GM23248 (cell line): ENCODE data around the gene EXOSC5. TPM values are rescaled to one million over a fixed set of nuclear protein-coding genes. Genes with fewer than 3 reads are reported as not detected.
A peak's percentile ranks its signal among the peaks of the same experiment; 100 is the strongest.

Experiments used
- DNase-seq: peaks from one replicate; pipeline ENCODE4 v3.0.0-alpha.2; 2015
- H2AFZ ChIP-seq: fragments of 200-600 bp; sonication (generic); 2 replicates; pipeline ENCODE4 v1.6.1; 2016; ENCODE audit warnings: antibody characterized with exemption
- H3F3A ChIP-seq: fragments of 200-600 bp; sonication (generic); 2 replicates; pipeline ENCODE4 v1.6.1; 2016; ENCODE audit warnings: mild to moderate bottlenecking, antibody characterized with exemption, mixed run types; ENCODE audit not compliant: insufficient read depth
- H3K27ac ChIP-seq: fragments of 200-600 bp; sonication (generic); 2 replicates; pipeline ENCODE4 v1.5.1; 2016; ENCODE audit warnings: mild to moderate bottlenecking
- H3K27me3 ChIP-seq: fragments of 200-600 bp; sonication (generic); replicated peaks from 2 replicates; pipeline ENCODE4 v1.6.1; 2016; ENCODE audit warnings: mild to moderate bottlenecking; ENCODE audit not compliant: insufficient read depth
- H3K36me3 ChIP-seq: fragments of 200-600 bp; sonication (generic); 2 replicates; pipeline ENCODE4 v1.6.1; 2016; ENCODE audit warnings: low read depth, mild to moderate bottlenecking
- H3K4me1 ChIP-seq: fragments of 200-600 bp; sonication (generic); 2 replicates; pipeline ENCODE4 v1.6.1; 2016; ENCODE audit warnings: mild to moderate bottlenecking; ENCODE audit not compliant: insufficient read depth
- H3K4me2 ChIP-seq: fragments of 200-600 bp; sonication (generic); one replicate; pipeline ENCODE4 v1.6.1; 2016; ENCODE audit warnings: mild to moderate bottlenecking; ENCODE audit not compliant: unreplicated experiment
- H3K4me3 ChIP-seq: fragments of 200-600 bp; sonication (generic); 2 replicates; pipeline ENCODE4 v1.5.1; 2016; ENCODE audit warnings: mild to moderate bottlenecking
- H3K79me2 ChIP-seq: fragments of 200-600 bp; sonication (generic); 2 replicates; pipeline ENCODE4 v1.6.1; 2016; ENCODE audit warnings: mild to moderate bottlenecking; ENCODE audit not compliant: insufficient read depth
- H3K9ac ChIP-seq: fragments of 200-600 bp; sonication (generic); 2 replicates; pipeline ENCODE4 v1.6.1; 2016; ENCODE audit warnings: mild to moderate bottlenecking
- H3K9me2 ChIP-seq: fragments of 200-600 bp; sonication (generic); 2 replicates; pipeline ENCODE4 v1.6.1; 2016; ENCODE audit warnings: mixed run types, mild to moderate bottlenecking, moderate library complexity; ENCODE audit not compliant: insufficient read depth
- H3K9me3 ChIP-seq: fragments of 200-600 bp; sonication (generic); one replicate; pipeline ENCODE4 v1.6.1; 2017; ENCODE audit warnings: low read depth
- H4K20me1 ChIP-seq: fragments of 200-600 bp; sonication (generic); 2 replicates; pipeline ENCODE4 v1.6.0; 2016; ENCODE audit not compliant: insufficient read depth
- EZH2 ChIP-seq: fragments of 200-600 bp; sonication (generic); IDR thresholded peaks from 2 replicates; pipeline ENCODE4 v1.6.1; 2018; ENCODE audit warnings: antibody characterized with exemption, mild to moderate bottlenecking; ENCODE audit not compliant: insufficient read depth, poor library complexity, severe bottlenecking
- EZH2phosphoT487 ChIP-seq: fragments of 200-600 bp; sonication (generic); IDR thresholded peaks from 2 replicates; pipeline ENCODE4 v1.6.1; 2018; ENCODE audit warnings: antibody characterized with exemption, moderate library complexity, mild to moderate bottlenecking, low read depth; ENCODE audit not compliant: insufficient read depth
- WGBS, 2 experiments: methylation state at CpG; one replicate each; pipeline ENCODE4 v1.1.6; 2015 to 2017; ENCODE audit warnings: low lambda C conversion rate in 2 of 2, low coverage in 1 of 2; ENCODE audit errors: missing lambda C conversion rate in 2 of 2; 5-methylcytosine and 5-hydroxymethylcytosine counted together
- in situ Hi-C: fragments of 300-500 bp; cut with MboI; formaldehyde crosslinking; loops from 2 replicates; pipeline ENCODE4 v1.15.0; 2020
- polyA plus RNA-seq: library from polyadenylated mRNA; unstranded; fragments of >200 nt; fragmentation: Nextera tagmentation; extraction: Ambion mirVana; gene quantifications from 2 replicates; pipeline ENCODE4 v1.2.1, GENCODE V29; 2016
- total RNA-seq: library from RNA; depleted of rRNA; stranded (reverse); fragments of >200 nt; shearing (Covaris generic); gene quantifications from 2 replicates; pipeline ENCODE4 v1.2.3, GENCODE V29; 2014

Gene EXOSC5
- total and polyA plus RNA-seq, 2 experiments from 2014 or later: 21.4 to 26.4 TPM

DNA sequence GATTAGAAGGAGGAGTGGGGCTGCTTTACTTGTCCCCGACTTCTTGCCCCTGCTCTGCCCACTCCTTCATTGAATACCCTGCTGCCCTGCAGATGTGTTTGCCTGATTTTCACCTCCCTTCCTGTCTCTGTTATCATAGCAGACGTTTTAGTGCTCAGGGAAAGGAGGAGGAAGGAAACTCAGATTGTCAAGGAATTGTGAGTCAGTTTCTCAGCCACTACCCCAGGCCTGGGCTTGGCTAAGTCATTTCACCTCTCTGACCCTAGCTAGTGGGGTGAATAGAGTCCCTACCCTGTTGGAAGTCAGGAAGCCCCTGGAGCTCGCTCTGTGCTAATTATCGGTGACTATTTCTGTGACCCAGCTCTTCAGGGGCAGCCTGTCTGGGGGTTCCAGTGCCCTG lies 4.3 kb upstream of the EXOSC5 start:
- DNase-seq: no peak
- H3K79me2 ChIP-seq: peaks cover 29% of the 10 kb centered on the region
- no peaks in the 10 kb centered on the region for H3K9me3 ChIP-seq
- no peak overlapping the region for H2AFZ ChIP-seq
- H3K9ac ChIP-seq: no peak overlapping the region
- no peaks in the 10 kb centered on the region for H3K9me2 ChIP-seq
- H3K27ac ChIP-seq: no peak overlapping the region
- in situ Hi-C loops: no loop called here
- no peaks in the 10 kb centered on the region for H3K36me3 ChIP-seq
- H3K4me3 ChIP-seq: no peak overlapping the region
- no peaks in the 10 kb centered on the region for H3F3A ChIP-seq
- TF ChIP-seq EZH2 (no peak), EZH2phosphoT487 (no peak)
- WGBS, 2 experiments: 77 to 81% methylated on average over 4 of the region's 4 CpGs
- H4K20me1 ChIP-seq: no peaks in the 10 kb centered on the region
- H3K4me2 ChIP-seq: no peak overlapping the region
- peaks cover 8% of the 10 kb centered on the region for H3K4me1 ChIP-seq
- no peaks in the 10 kb centered on the region for H3K27me3 ChIP-seq

DNA sequence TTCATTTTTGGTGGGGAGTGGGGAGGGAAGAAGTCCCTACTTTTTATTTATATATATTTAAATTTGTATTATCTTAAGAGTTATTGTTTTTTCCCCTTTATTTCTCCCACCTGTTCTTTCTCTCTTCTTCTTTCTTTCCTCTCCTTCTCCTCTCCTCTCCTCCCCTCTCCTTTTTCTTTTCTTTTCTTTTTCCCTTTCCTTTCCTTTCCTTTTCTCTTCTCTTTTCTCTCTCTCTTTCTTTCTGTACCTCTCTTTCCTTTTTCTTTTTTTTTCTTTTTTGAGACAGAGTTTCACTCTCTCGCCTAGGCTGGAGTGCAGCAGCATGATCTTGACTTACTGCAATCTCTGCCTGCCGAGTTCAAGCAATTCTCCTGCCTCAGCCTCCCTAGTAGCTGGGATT lies 2.4 kb upstream of the EXOSC5 start:
- no peak overlapping the region for H3K4me2 ChIP-seq
- in situ Hi-C loops: no loop called here
- H3K9me3 ChIP-seq: no peaks in the 10 kb centered on the region
- no peak overlapping the region for H3K4me3 ChIP-seq
- no peaks in the 10 kb centered on the region for H4K20me1 ChIP-seq
- DNase-seq: no peak
- peaks cover 8% of the 10 kb centered on the region for H3K4me1 ChIP-seq
- H3K27ac ChIP-seq: no peak overlapping the region
- no peak overlapping the region for H2AFZ ChIP-seq
- H3K27me3 ChIP-seq: no peaks in the 10 kb centered on the region
- H3K79me2 ChIP-seq: peaks cover 41% of the 10 kb centered on the region
- peak overlapping the region; percentile 98; the same call in 1 of the 2 replicates for H3K9ac ChIP-seq
- WGBS, 2 experiments: 65 to 69% methylated on average over 2 of the region's 2 CpGs
- H3F3A ChIP-seq: no peaks in the 10 kb centered on the region
- H3K36me3 ChIP-seq: no peaks in the 10 kb centered on the region
- no peaks in the 10 kb centered on the region for H3K9me2 ChIP-seq
- TF ChIP-seq EZH2phosphoT487 (no peak), EZH2 (no peak)

DNA sequence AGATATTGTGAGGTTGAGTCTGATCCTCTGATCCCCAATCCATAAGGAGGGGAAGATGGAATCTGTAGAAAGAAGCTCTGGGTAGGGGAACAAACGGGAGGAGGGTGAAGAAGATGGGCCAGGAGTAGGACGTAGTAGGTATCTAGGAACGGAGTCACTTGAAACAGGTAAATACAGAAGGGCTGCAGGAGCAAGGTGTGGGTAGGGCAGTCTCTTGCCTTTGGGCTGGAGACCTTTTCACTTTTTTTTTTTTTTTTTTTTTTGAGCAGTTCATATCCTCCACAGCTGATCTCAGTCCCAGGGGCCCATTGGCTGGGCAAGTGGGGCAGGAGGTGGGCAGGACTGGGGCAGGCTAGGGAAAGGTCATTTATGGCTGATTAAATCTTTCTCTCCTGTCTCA lies 1.9 kb upstream of the EXOSC5 start:
- H3K27me3 ChIP-seq: no peaks in the 10 kb centered on the region
- H3K4me1 ChIP-seq: peaks cover 8% of the 10 kb centered on the region
- peaks cover 41% of the 10 kb centered on the region for H3K79me2 ChIP-seq
- no peak for DNase-seq
- H4K20me1 ChIP-seq: no peaks in the 10 kb centered on the region
- peak overlapping the region; percentile 100 for H3K4me3 ChIP-seq
- no peaks in the 10 kb centered on the region for H3F3A ChIP-seq
- no peak overlapping the region for H3K27ac ChIP-seq
- no peaks in the 10 kb centered on the region for H3K9me3 ChIP-seq
- H2AFZ ChIP-seq: no peak overlapping the region
- no peaks in the 10 kb centered on the region for H3K9me2 ChIP-seq
- peak overlapping the region; percentile 98 for H3K9ac ChIP-seq
- TF ChIP-seq EZH2phosphoT487: no peak
- TF ChIP-seq EZH2: no peak
- H3K4me2 ChIP-seq: peak overlapping the region; percentile 94
- in situ Hi-C loops: no loop called here
- H3K36me3 ChIP-seq: no peaks in the 10 kb centered on the region
- WGBS, 2 experiments: 76 to 80% methylated on average over 3 of the region's 3 CpGs

DNA sequence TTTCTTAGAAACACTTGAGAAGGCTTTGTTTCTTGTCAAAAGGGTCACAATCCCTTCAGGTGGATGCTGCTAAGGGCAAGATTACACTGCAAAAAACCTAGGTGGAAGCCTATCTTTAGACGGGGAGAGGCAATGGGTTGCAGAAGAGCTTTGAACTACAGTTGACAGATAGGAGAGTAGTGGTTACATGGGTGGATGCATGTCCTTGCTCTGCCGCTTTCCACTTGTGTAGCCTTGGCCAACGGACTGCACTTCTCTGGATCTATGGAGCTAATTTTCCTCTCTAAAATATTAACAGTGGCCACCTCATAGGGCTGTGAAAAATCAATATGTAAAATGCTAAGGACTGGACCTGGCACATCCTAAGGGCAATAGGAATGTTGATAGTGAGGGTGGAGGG lies 1.4 kb upstream of the EXOSC5 start:
- Histone ChIP-seq H3K27ac (no peak overlapping the region), H3K4me1 (peaks cover 8% of the 10 kb centered on the region), H3K9me3 (no peaks in the 10 kb centered on the region), H3K9ac (peak overlapping the region; percentile 98), H3K36me3 (no peaks in the 10 kb centered on the region), H3K4me3 (peak overlapping the region; percentile 100), H3K4me2 (peak overlapping the region; percentile 94), H3F3A (no peaks in the 10 kb centered on the region), H2AFZ (no peak overlapping the region), H3K27me3 (no peaks in the 10 kb centered on the region), H4K20me1 (no peaks in the 10 kb centered on the region), H3K79me2 (peaks cover 41% of the 10 kb centered on the region), H3K9me2 (no peaks in the 10 kb centered on the region)
- peak; percentile 18 for DNase-seq
- 29 to 32% methylated on average over 3 of the region's 3 CpGs for WGBS, 2 experiments
- TF ChIP-seq EZH2 (no peak), EZH2phosphoT487 (no peak)
- in situ Hi-C loops: no loop called here

DNA sequence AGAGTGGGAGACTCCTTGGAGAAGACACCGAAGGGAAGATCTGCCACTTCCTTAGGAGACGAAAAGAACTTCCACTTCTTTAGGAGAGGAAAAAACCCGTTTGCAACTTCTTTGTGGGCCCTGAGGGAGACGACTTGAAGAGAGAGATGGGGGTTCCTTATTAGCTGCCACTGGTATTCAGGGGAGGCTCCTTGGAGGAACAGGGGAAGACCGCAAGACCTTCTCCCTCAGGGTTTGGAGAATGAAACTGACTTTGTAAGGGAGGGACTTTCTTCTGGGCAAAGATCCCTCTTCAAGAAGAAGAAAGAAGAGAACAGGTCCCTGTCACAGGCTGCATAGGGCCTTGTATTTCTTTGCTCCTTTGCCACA lies 875 bp upstream of the EXOSC5 start:
- Histone ChIP-seq H3K27ac (peak overlapping the region; percentile 93), H3K4me2 (peak overlapping the region; percentile 94), H3K9ac (peak overlapping the region; percentile 98), H4K20me1 (no peaks in the 10 kb centered on the region), H3K79me2 (peaks cover 41% of the 10 kb centered on the region), H3K9me3 (no peaks in the 10 kb centered on the region), H3K36me3 (no peaks in the 10 kb centered on the region), H3K4me3 (peak overlapping the region; percentile 100), H3K27me3 (no peaks in the 10 kb centered on the region), H3F3A (no peaks in the 10 kb centered on the region), H3K4me1 (peaks cover 8% of the 10 kb centered on the region), H3K9me2 (no peaks in the 10 kb centered on the region), H2AFZ (peak overlapping the region; percentile 87)
- in situ Hi-C loops: no loop called here
- TF ChIP-seq EZH2phosphoT487: no peak
- TF ChIP-seq EZH2: no peak
- peak; percentile 39 for DNase-seq
- 1 to 5% methylated on average over 5 of the region's 5 CpGs for WGBS, 2 experiments
